H1 (cell line): Measurements from ENCODE around the gene FRMD4B.

Experiments
- CBX5 ChIP-seq: fragments of 300-800, 300-1000 bp; sonication (generic); IDR thresholded peaks from 2 replicates; pipeline ENCODE4 v1.7.1; 2016; ENCODE audit warnings: antibody characterized with exemption, low read length, low read depth
- CREB1 ChIP-seq: IDR thresholded peaks from 2 replicates; pipeline ENCODE4 v1.6.1; 2012; ENCODE audit warnings: inconsistent platforms
- CTCF ChIP-seq, 3 experiments: IDR thresholded peaks; 1 replicate in 2 of 3; 2 replicates in 1 of 3; pipeline versions ENCODE4 v1.5.1 to v1.6.1; 2011; ENCODE audit warnings: low read length in 3 of 3, mild to moderate bottlenecking in 3 of 3, inconsistent platforms in 2 of 3, low read depth in 1 of 3, moderate library complexity in 1 of 3; ENCODE audit not compliant: insufficient read depth in 1 of 3; ENCODE audit errors: control extremely low read depth in 1 of 3
- EZH2 ChIP-seq: fragments of 200-600 bp; sonication (generic); IDR thresholded peaks from 2 replicates; pipeline ENCODE4 v1.7.1; 2012; ENCODE audit warnings: low read depth, mild to moderate bottlenecking, moderate library complexity, low read length, inconsistent platforms; ENCODE audit not compliant: severe bottlenecking
- GTF2F1 ChIP-seq: IDR thresholded peaks from 2 replicates; pipeline ENCODE4 v1.6.1; 2012; ENCODE audit warnings: low read depth, low read length, improper control_type of control experiment, borderline replicate concordance
- HDAC2 ChIP-seq, 2 experiments: fragments of 300-600 bp in 1 of 2; sonication (generic) in 1 of 2; IDR thresholded peaks; 2 replicates each; pipeline ENCODE4 v1.6.1; 2011 to 2012; ENCODE audit warnings: low read depth in 2 of 2, low read length in 2 of 2, mild to moderate bottlenecking in 2 of 2, moderate library complexity in 2 of 2, borderline replicate concordance in 1 of 2, inconsistent platforms in 1 of 2
- JUND ChIP-seq: IDR thresholded peaks from 2 replicates; pipeline ENCODE4 v1.6.1; 2011; ENCODE audit warnings: mild to moderate bottlenecking, improper control_type of control experiment, low read length
- MAX ChIP-seq: IDR thresholded peaks from 2 replicates; pipeline ENCODE4 v1.6.1; 2012; ENCODE audit warnings: inconsistent platforms

- TF ChIP-seq CBX5 (no peak), HDAC2 (IDR thresholded peaks at IDR 0.05; ENCODE audit: borderline replicate concordance in 1 of 2, low read depth in 2 of 2, low read length in 2 of 2) (no peak), MAX (no peak), CREB1 (no peak), CTCF (IDR thresholded peaks at IDR 0.05; ENCODE audit: control extremely low read depth in 1 of 3, insufficient read depth in 1 of 3, low read depth in 1 of 3, low read length in 3 of 3) (no peak), JUND (no peak), GTF2F1 (no peak), EZH2 (no peak)
Measured at GRCh38 chr3:69400683-69401082, 14.8 kb upstream of the FRMD4B start.
